Trophoblast cell (in vitro differentiated cells and primary cell): ENCODE results near the gene PRUNE2.

Source experiments
- DNase-seq, 2 donors: peaks; one replicate each; pipeline ENCODE4 v3.0.0-alpha.2; 2016
- H2AFZ ChIP-seq: 2 replicates; pipeline ENCODE4 v1.6.1; 2013; ENCODE audit warnings: low read length, moderate library complexity, mild to moderate bottlenecking; ENCODE audit not compliant: insufficient read depth, poor library complexity
- H2AK5ac ChIP-seq: 2 replicates; pipeline ENCODE4 v1.6.1; 2013; ENCODE audit warnings: mild to moderate bottlenecking, low read length
- H2BK120ac ChIP-seq: 2 replicates; pipeline ENCODE4 v1.6.1; 2013; ENCODE audit warnings: low read length, mild to moderate bottlenecking, moderate library complexity; ENCODE audit not compliant: insufficient read depth, poor library complexity
- H2BK12ac ChIP-seq: 2 replicates; pipeline ENCODE4 v1.6.1; 2013; ENCODE audit warnings: mild to moderate bottlenecking, low read length, moderate library complexity
- H2BK5ac ChIP-seq: 2 replicates; pipeline ENCODE4 v1.6.1; 2013; ENCODE audit warnings: low read length, low read depth, moderate library complexity, mild to moderate bottlenecking; ENCODE audit not compliant: poor library complexity
- H3K14ac ChIP-seq: 2 replicates; pipeline ENCODE4 v1.6.1; 2013; ENCODE audit warnings: mild to moderate bottlenecking, low read length
- H3K18ac ChIP-seq: 2 replicates; pipeline ENCODE4 v1.6.1; 2013; ENCODE audit warnings: mild to moderate bottlenecking, low read length
- H3K23ac ChIP-seq: 2 replicates; pipeline ENCODE4 v1.6.1; 2013; ENCODE audit warnings: low read length
- H3K27ac ChIP-seq: 2 replicates; pipeline ENCODE4 v1.5.1; 2013; ENCODE audit warnings: low read depth, mild to moderate bottlenecking, inconsistent platforms, low read length, moderate library complexity
- H3K27me3 ChIP-seq: 2 replicates; pipeline ENCODE4 v1.6.1; 2013; ENCODE audit warnings: inconsistent platforms, mild to moderate bottlenecking, low read length, moderate library complexity; ENCODE audit not compliant: insufficient read depth
- H3K36me3 ChIP-seq, 2 experiments: 1 replicate in 1 of 2; 2 replicates in 1 of 2; pipeline ENCODE4 v1.6.1; 2013; ENCODE audit warnings: low read length in 2 of 2, mild to moderate bottlenecking in 2 of 2, moderate library complexity in 1 of 2; ENCODE audit not compliant: insufficient read depth in 2 of 2, control insufficient read depth in 1 of 2
- H3K4ac ChIP-seq: 2 replicates; pipeline ENCODE4 v1.6.1; 2013; ENCODE audit warnings: low read depth, mild to moderate bottlenecking, low read length, moderate library complexity
- H3K4me1 ChIP-seq, 2 experiments: 1 replicate in 1 of 2; 2 replicates in 1 of 2; pipeline ENCODE4 v1.6.1; 2013; ENCODE audit warnings: low read length in 2 of 2, mild to moderate bottlenecking in 2 of 2, moderate library complexity in 1 of 2; ENCODE audit not compliant: insufficient read depth in 2 of 2, control insufficient read depth in 1 of 2
- H3K4me2 ChIP-seq: 2 replicates; pipeline ENCODE4 v1.6.1; 2013; ENCODE audit warnings: inconsistent platforms, mild to moderate bottlenecking, low read length, moderate library complexity
- H3K4me3 ChIP-seq: 2 replicates; pipeline ENCODE4 v1.5.1; 2013; ENCODE audit warnings: mild to moderate bottlenecking, low read depth, low read length, inconsistent platforms
- H3K79me1 ChIP-seq: one replicate; pipeline ENCODE4 v1.6.1; 2013; ENCODE audit warnings: low read length
- H3K79me2 ChIP-seq: 2 replicates; pipeline ENCODE4 v1.6.1; 2013; ENCODE audit warnings: low read length, mild to moderate bottlenecking; ENCODE audit not compliant: control insufficient read depth, insufficient read depth, poor library complexity
- H3K9ac ChIP-seq: 2 replicates; pipeline ENCODE4 v1.6.1; 2013; ENCODE audit warnings: mild to moderate bottlenecking, low read length
- H3K9me3 ChIP-seq: 2 replicates; pipeline ENCODE4 v1.6.1; 2013; ENCODE audit warnings: low read depth, mild to moderate bottlenecking, control low read depth, inconsistent platforms, low read length; ENCODE audit not compliant: insufficient read depth
- H4K12ac ChIP-seq: 2 replicates; pipeline ENCODE4 v1.6.1; 2013; ENCODE audit warnings: low read depth, mild to moderate bottlenecking, low read length, moderate library complexity
- H4K8ac ChIP-seq: 2 replicates; pipeline ENCODE4 v1.6.1; 2013; ENCODE audit warnings: low read depth, mild to moderate bottlenecking, low read length, moderate library complexity
- H4K91ac ChIP-seq: one replicate; pipeline ENCODE4 v1.6.1; 2013; ENCODE audit warnings: low read depth, mild to moderate bottlenecking, low read length, moderate library complexity
- WGBS: extraction: QIAGEN DNeasy Blood & Tissue Kit; methylation state at CpG from one replicate; pipeline ENCODE4 v1.1.7; 2013; ENCODE audit warnings: missing lambda C conversion rate; ENCODE audit not compliant: insufficient read length, insufficient coverage; ENCODE audit errors: extremely low coverage; 5-methylcytosine and 5-hydroxymethylcytosine counted together

PRUNE2 gene

GRCh38 chr9:76810377-76810957, 95.4 kb downstream of the PRUNE2 start:
- Histone ChIP-seq H4K91ac (no peak overlapping the region), H3K79me1 (no peaks in the 10 kb centered on the region), H3K36me3 (no peaks in the 10 kb centered on the region), H2AFZ (no peak overlapping the region), H3K27ac (no peak overlapping the region), H3K27me3 (no peaks in the 10 kb centered on the region), H3K4me3 (no peak overlapping the region), H4K12ac (no peak overlapping the region), H2AK5ac (no peak overlapping the region), H3K18ac (no peak overlapping the region), H3K4me2 (no peak overlapping the region), H3K14ac (no peak overlapping the region), H2BK120ac (no peak overlapping the region), H2BK5ac (no peak overlapping the region), H3K9ac (no peak overlapping the region), H3K79me2 (no peaks in the 10 kb centered on the region), H3K4ac (no peak overlapping the region), H4K8ac (no peak overlapping the region), H3K23ac (no peak overlapping the region), H3K9me3 (no peaks in the 10 kb centered on the region), H3K4me1 (no peaks in the 10 kb centered on the region), H2BK12ac (no peak overlapping the region)
- peak; percentile 56 to 78 for DNase-seq
- no CpG with 5 or more reads among the region's 2 CpGs for WGBS

DNA sequence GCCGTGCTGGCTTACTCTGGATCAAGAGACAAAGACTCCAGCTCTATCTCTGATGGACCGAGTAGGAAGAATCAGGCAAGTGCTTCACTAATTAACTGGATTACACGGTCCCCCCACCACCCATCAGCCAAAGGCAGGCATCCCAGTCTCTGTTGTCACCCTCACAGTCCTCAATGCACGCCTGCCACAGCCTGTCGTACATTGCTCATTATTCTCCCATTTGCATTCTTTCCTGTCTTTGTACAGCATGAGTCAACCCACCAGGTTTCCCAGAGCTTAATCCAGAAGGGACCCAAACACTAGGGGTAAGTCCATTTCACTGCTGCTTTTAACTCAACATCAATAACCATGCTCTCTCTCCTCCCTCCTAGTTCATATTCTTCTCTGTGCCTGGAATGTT, 97.3 kb downstream of the PRUNE2 start:
- Histone ChIP-seq H2BK12ac (no peak overlapping the region), H3K79me1 (no peaks in the 10 kb centered on the region), H4K8ac (no peak overlapping the region), H3K18ac (no peak overlapping the region), H3K4me1 (peaks cover 3 to 5% of the 10 kb centered on the region in 2 experiments), H3K79me2 (no peaks in the 10 kb centered on the region), H3K36me3 (no peaks in the 10 kb centered on the region), H2AFZ (no peak overlapping the region), H3K9ac (no peak overlapping the region), H3K27me3 (no peaks in the 10 kb centered on the region), H3K23ac (no peak overlapping the region), H2AK5ac (no peak overlapping the region), H2BK120ac (no peak overlapping the region), H4K12ac (no peak overlapping the region), H3K4me2 (no peak overlapping the region), H3K4ac (no peak overlapping the region), H3K9me3 (no peaks in the 10 kb centered on the region), H2BK5ac (no peak overlapping the region), H3K4me3 (no peak overlapping the region), H3K14ac (no peak overlapping the region), H4K91ac (no peak overlapping the region), H3K27ac (no peak overlapping the region)
- no CpG with 5 or more reads among the region's 5 CpGs for WGBS
- DNase-seq: no peak

DNA sequence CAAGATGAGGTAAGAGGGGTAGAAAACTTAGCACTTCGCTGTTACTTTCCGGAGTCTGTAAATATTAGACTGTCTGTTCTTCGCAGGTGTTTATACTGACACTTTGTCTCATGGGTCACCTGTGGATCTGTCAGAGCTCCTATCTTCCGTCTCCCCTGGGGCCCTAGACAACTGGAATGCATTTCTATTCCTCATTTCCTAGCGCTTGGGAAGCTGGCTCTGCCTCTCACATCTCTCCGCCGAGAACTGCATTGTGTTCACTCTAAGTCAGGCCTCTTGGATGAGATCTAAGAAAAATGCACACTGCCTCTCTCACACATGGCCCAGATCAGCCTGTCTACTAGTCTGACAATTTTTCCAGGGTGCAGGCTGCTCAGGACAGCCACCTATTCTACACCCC, 102.2 kb downstream of the PRUNE2 start:
- no peak overlapping the region for H3K4me2 ChIP-seq
- H3K27ac ChIP-seq: no peak overlapping the region
- no peak overlapping the region for H2BK120ac ChIP-seq
- H3K36me3 ChIP-seq: no peaks in the 10 kb centered on the region
- no peak overlapping the region for H3K14ac ChIP-seq
- H3K4me1 ChIP-seq: peaks cover 6 to 8% of the 10 kb centered on the region in 2 experiments
- no peak overlapping the region for H2BK12ac ChIP-seq
- no peaks in the 10 kb centered on the region for H3K27me3 ChIP-seq
- no peak for DNase-seq
- H4K91ac ChIP-seq: no peak overlapping the region
- no peak overlapping the region for H4K8ac ChIP-seq
- no peak overlapping the region for H3K4ac ChIP-seq
- H3K79me2 ChIP-seq: no peaks in the 10 kb centered on the region
- no peak overlapping the region for H3K23ac ChIP-seq
- no peak overlapping the region for H3K4me3 ChIP-seq
- no CpG with 5 or more reads among the region's 7 CpGs for WGBS
- H3K18ac ChIP-seq: no peak overlapping the region
- H2AK5ac ChIP-seq: no peak overlapping the region
- no peak overlapping the region for H3K9ac ChIP-seq
- no peak overlapping the region for H2BK5ac ChIP-seq
- H3K9me3 ChIP-seq: no peaks in the 10 kb centered on the region
- no peaks in the 10 kb centered on the region for H3K79me1 ChIP-seq
- H2AFZ ChIP-seq: no peak overlapping the region
- no peak overlapping the region for H4K12ac ChIP-seq

GRCh38 chr9:76803083-76803482, 102.8 kb downstream of the PRUNE2 start:
- Histone ChIP-seq H3K4me2 (no peak overlapping the region), H4K12ac (no peak overlapping the region), H3K4me1 (peaks cover 6 to 8% of the 10 kb centered on the region in 2 experiments), H2AFZ (no peak overlapping the region), H3K18ac (no peak overlapping the region), H3K14ac (no peak overlapping the region), H3K9me3 (no peaks in the 10 kb centered on the region), H2BK120ac (no peak overlapping the region), H4K8ac (no peak overlapping the region), H2BK12ac (no peak overlapping the region), H3K79me2 (no peaks in the 10 kb centered on the region), H3K9ac (no peak overlapping the region), H3K4ac (no peak overlapping the region), H2AK5ac (no peak overlapping the region), H3K27me3 (no peaks in the 10 kb centered on the region), H2BK5ac (no peak overlapping the region), H3K4me3 (no peak overlapping the region), H3K23ac (no peak overlapping the region), H3K27ac (no peak overlapping the region), H3K36me3 (no peaks in the 10 kb centered on the region), H3K79me1 (no peaks in the 10 kb centered on the region), H4K91ac (no peak overlapping the region)
- no CpG with 5 or more reads among the region's 2 CpGs for WGBS
- no peak for DNase-seq
